Kidney capillary endothelial cell (primary cell): ENCODE measurements around the gene NUP93.
A peak's percentile ranks its signal among the peaks of the same experiment; 100 is the strongest.
"Not testable (repeated sequence)": the region's sequence is repeated elsewhere in the genome, so short reads cannot be mapped to it uniquely, and the experiment has no call there.

Experiments
- DNase-seq: peaks from one replicate; pipeline ENCODE4 v3.0.0-alpha.2; 2018; ENCODE audit warnings: low spot score

The NUP93 gene

GRCh38 chr16:56849690-56850680, 120.1 kb downstream of the NUP93 start:
- no peak for DNase-seq

DNA sequence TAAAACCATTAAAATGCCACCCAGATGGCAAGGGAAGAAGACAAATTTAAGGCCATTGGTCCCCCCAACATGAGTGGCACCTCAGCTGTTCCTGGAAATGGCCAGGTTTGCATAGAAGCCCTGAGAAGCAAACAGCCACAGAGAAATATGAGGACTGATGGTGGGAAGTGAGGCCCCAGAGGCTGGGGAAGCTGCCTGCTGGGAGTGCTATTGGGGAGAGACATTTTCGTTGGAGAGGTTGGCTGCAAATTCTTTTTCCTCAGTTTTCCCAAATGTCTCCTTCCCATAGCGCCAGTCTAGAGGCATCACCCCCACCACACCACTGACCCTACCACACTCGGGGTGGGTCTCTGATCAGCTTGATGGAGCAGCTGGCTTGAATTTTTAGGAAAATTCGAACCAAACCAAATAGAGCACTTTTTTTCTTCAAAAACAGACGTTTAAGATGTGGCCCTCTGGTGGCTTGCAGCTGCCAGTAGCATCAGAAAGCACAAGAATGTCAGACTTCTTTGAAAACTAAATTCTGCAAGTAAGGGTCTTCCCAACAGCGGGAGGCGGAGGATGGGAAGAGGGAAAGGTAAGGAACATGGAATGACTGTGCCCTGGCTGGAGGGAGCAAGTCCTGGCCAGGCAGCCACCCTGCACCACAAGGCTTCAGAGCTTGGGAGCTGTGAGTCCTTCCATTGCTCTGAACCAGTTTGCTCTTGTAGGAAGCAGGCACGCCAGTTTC, 121.9 kb downstream of the NUP93 start:
- DNase-seq: no peak

- DNase-seq: no peak
Observed at GRCh38 chr16:56852401-56852730, 122.4 kb downstream of the NUP93 start.

DNA sequence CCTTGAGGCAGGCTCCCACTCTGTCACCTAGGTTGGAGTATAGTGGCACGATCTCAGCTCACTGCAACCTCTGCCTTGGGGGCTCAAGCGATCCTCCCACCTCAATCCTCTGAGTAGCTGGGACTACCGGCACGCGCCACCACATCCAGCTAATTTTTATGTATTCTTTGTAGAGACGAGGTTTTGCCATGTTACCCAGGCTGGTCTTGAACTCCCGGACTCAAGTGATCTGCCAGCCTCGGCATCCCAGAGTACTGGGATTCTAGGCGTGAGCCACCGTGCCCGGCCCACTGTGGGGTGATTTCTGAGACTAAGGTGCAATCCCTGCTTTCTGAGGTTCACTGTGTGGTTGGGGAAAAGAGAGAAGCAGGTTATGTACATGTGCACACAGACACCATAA, 123.0 kb downstream of the NUP93 start:
- no peak for DNase-seq

DNA sequence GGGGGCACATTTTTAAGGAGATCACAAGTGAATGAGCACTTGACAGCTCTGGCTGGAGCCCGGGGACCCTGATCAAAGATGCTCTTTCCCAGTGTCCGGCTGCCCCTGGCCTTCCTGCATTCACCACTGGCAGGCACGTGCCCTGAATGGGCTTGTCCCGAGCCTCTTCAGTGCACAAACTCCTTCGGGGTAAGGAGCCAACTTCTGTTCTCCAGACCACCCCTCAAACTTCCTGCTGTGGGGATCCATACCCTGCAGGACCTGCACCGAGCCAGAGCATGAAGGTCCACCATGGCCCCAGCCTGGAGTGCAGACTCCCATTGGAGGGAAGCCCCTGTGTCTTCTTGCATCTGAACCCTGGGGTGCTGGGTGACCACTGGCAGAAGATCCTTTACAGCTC, 125.3 kb downstream of the NUP93 start:
- no peak for DNase-seq

DNA sequence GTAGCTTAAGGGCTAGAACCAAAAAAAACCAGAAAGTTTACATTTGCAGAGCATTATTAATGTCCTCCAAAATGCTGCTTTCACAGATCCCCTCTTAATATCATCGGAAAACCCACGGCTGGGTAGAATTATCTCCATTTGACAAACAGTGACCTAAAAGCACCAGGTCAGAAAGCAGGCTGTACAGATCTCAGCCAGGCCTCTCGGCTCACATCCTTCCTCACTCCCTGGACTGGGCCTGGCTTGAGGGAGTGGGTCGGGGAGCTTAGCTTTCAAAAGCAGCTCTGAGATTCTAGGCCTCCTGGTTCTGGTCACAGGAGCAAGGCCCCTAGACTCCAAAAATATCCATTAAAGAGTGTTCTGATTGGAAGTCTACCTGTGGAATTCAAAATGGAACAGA, 126.0 kb downstream of the NUP93 start:
- no peak for DNase-seq

GRCh38 chr16:56856876-56857447, 127.0 kb downstream of the NUP93 start:
- DNase-seq: no peak

GRCh38 chr16:56858374-56858773, 128.4 kb downstream of the NUP93 start:
- no peak for DNase-seq

GRCh38 chr16:56859636-56860035, 129.7 kb downstream of the NUP93 start:
- no peak for DNase-seq

- no peak for DNase-seq
Observed at GRCh38 chr16:56860226-56861020, 130.5 kb downstream of the NUP93 start.

GRCh38 chr16:56861092-56861610, 131.2 kb downstream of the NUP93 start:
- no peak for DNase-seq

DNA sequence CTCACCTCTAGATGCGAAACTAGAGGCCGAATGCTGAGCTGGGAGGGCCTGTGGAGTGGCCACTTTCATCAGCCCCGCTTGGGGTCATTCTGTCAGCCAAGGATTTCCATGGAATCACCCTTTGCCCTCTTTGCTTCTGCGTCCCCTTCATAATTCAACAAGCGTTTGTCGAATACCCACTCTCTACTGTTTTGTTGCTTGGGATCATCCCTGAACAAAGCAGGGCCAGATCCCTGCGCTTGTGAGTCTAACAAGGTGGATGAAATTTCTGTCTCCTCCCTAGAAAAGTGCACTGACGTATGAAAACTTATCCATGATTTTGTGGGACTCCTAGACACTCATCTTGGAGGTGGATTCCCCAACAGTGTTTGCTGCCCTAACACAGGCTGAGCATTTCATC, 131.8 kb downstream of the NUP93 start:
- no peak for DNase-seq

DNA sequence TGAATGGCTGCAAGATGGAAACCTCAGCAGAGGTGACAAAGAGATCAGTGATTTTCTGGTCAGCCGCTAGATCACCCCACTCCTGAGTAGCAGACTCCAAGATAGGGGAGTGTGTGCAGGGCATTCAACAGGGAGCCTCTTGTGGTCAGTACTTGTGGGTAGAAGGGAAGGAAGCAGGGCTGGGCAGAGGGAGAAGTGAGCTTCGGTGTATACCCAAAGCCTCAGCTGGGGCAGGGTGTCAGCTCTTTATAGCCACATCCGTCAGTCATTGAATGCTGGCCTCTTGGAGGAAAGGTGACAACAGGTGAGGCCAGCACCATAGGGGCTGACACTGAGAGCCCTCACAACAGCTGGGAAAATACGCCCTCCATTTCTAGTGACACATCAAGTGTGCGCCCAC, 132.8 kb downstream of the NUP93 start:
- no peak for DNase-seq

DNA sequence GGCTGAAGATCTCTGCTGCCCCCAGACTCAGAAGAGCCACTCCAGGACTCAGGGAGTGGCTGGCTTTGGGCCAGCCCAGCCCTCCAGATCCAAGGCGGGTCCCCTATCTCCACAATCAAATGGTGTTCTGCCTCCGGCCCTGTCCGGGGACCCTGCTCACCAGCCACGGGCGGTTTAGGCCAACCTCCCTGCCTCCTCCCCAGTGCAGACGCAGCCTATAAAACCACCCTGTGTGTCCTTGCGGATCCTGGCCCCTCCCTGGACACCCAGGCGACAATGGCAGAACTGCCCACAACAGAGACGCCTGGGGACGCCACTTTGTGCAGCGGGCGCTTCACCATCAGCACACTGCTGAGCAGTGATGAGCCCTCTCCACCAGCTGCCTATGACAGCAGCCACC, 135.0 kb downstream of the NUP93 start, which contains the start of gene SLC12A3:
TSS of gene SLC12A3 (plus strand) at position 248 of the 400 bp plus-strand sequence. CDS start at position 277, 29 bp downstream.
- DNase-seq: no peak

GRCh38 chr16:56865394-56866062, 135.6 kb downstream of the NUP93 start:
- DNase-seq: no peak

GRCh38 chr16:56866955-56867830, 137.3 kb downstream of the NUP93 start:
- DNase-seq: peak; percentile 55

DNA sequence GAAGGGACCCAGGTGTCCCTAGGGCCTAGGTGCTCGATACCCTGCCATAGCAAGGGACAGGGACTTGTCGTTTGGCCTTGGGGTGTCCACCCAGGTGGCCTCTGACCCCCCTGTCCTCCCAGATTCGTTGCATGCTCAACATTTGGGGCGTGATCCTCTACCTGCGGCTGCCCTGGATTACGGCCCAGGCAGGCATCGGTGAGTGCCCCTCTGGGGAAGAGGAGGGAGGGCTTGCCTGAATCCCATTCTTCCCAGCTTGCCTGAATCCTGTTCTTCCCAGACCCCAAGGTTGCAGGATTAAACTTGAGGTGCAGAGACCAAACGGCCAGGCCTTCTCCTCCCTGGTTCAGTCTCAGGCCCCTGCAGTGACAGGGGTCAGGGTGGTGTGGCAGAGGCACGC, 138.2 kb downstream of the NUP93 start:
- no peak for DNase-seq

DNA sequence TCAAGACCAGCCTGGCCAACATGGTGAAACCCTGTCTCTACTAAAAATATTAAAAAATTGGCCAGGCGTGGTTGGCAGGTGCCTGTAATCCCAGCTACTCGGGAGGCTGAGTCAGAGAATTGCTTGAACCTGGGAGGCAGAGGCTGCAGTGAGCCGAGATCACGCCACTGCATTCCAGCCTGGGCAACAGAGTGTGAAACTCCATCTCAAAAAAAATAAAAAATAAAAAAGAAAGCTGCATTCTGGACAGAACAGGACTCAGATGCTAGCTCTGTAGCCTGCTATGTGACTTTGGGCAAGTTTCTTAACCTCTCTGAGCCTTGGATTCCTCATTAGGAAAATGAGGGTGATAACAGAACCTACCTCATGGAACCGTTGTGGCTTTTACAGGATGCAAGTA, 138.8 kb downstream of the NUP93 start:
- not testable (repeated sequence) for DNase-seq

GRCh38 chr16:56869513-56870275, 139.8 kb downstream of the NUP93 start:
- DNase-seq: no peak
